Measurements from ENCODE around the gene CDK6. TPM values are rescaled to one million over a fixed set of nuclear protein-coding genes. Genes with fewer than 3 reads are reported as not detected.
"Not testable (repeated sequence)": the region's sequence is repeated elsewhere in the genome, so short reads cannot be mapped to it uniquely, and the experiment has no call there.

CDK6 gene
- total RNA-seq, 1 donor from 2014 or later, result 23.3 TPM

GRCh38 chr7:92874567-92874966 lies 38.2 kb upstream of the CDK6 start:
- no peak overlapping the region for H3K27ac Mint-ChIP-seq

GRCh38 chr7:92873776-92874175 lies 37.4 kb upstream of the CDK6 start:
- Mint-ChIP-seq H3K27ac (no peak overlapping the region), H3K4me3 (ENCODE audit: low read depth) (no peak overlapping the region), H3K9me3 (ENCODE audit: low read depth) (peaks cover 3% of the 10 kb centered on the region), H3K4me1 (ENCODE audit: low read depth) (peaks cover 2% of the 10 kb centered on the region), H3K27me3 (no peaks in the 10 kb centered on the region), H3K36me3 (ENCODE audit: insufficient read depth) (no peaks in the 10 kb centered on the region)
- no peak for DNase-seq (ENCODE audit: low spot score, unreplicated experiment)
- TF ChIP-seq CTCF (IDR thresholded peaks at IDR 0.05; ENCODE audit: unreplicated experiment), result no peak

More at GRCh38 chr7:92874567-92874966, 38.2 kb upstream of the CDK6 start:
- peaks cover 5% of the 10 kb centered on the region for H3K9me3 Mint-ChIP-seq (ENCODE audit: low read depth)
- H3K36me3 Mint-ChIP-seq (ENCODE audit: insufficient read depth), result no peaks in the 10 kb centered on the region
- DNase-seq (ENCODE audit: low spot score, unreplicated experiment), result no peak
- peaks cover 2% of the 10 kb centered on the region for H3K4me1 Mint-ChIP-seq (ENCODE audit: low read depth)
- H3K27me3 Mint-ChIP-seq, result no peaks in the 10 kb centered on the region
- no peak overlapping the region for H3K4me3 Mint-ChIP-seq (ENCODE audit: low read depth)
- TF ChIP-seq CTCF (IDR thresholded peaks at IDR 0.05; ENCODE audit: unreplicated experiment), result no peak

GRCh38 chr7:92872701-92873100 lies 36.3 kb upstream of the CDK6 start:
- Mint-ChIP-seq H3K4me3 (ENCODE audit: low read depth) (no peak overlapping the region), H3K4me1 (ENCODE audit: low read depth) (peaks cover 2% of the 10 kb centered on the region), H3K27me3 (no peaks in the 10 kb centered on the region), H3K36me3 (ENCODE audit: insufficient read depth) (no peaks in the 10 kb centered on the region), H3K27ac (no peak overlapping the region), H3K9me3 (ENCODE audit: low read depth) (peaks cover 3% of the 10 kb centered on the region)
- TF ChIP-seq CTCF (IDR thresholded peaks at IDR 0.05; ENCODE audit: unreplicated experiment), result no peak
- no peak for DNase-seq (ENCODE audit: low spot score, unreplicated experiment)

GRCh38 chr7:92868683-92869293 lies 32.4 kb upstream of the CDK6 start:
- no peaks in the 10 kb centered on the region for H3K36me3 Mint-ChIP-seq (ENCODE audit: insufficient read depth)
- H3K27me3 Mint-ChIP-seq, result no peaks in the 10 kb centered on the region
- H3K4me1 Mint-ChIP-seq (ENCODE audit: low read depth), result peaks cover 2% of the 10 kb centered on the region
- no peak overlapping the region for H3K4me3 Mint-ChIP-seq (ENCODE audit: low read depth)
- H3K9me3 Mint-ChIP-seq (ENCODE audit: low read depth), result peaks cover 3% of the 10 kb centered on the region
- no peak for TF ChIP-seq CTCF (IDR thresholded peaks at IDR 0.05; ENCODE audit: unreplicated experiment)
- DNase-seq (ENCODE audit: low spot score, unreplicated experiment), result no peak
- no peak overlapping the region for H3K27ac Mint-ChIP-seq

GRCh38 chr7:92864169-92864568 lies 27.8 kb upstream of the CDK6 start:
- not testable (repeated sequence) for H3K36me3 Mint-ChIP-seq (ENCODE audit: insufficient read depth); H3K9me3 Mint-ChIP-seq (ENCODE audit: low read depth); H3K4me1 Mint-ChIP-seq (ENCODE audit: low read depth); DNase-seq (ENCODE audit: low spot score, unreplicated experiment); H3K4me3 Mint-ChIP-seq (ENCODE audit: low read depth); H3K27me3 Mint-ChIP-seq; H3K27ac Mint-ChIP-seq
- TF ChIP-seq CTCF (IDR thresholded peaks at IDR 0.05; ENCODE audit: unreplicated experiment), result peak; percentile 12
